ENCODE measurements around the gene DACT2. TPM values are rescaled to one million over a fixed set of nuclear protein-coding genes. Genes with fewer than 3 reads are reported as not detected.

DACT2 gene
- total and polyA plus RNA-seq, 2 of the 8 experiments (the other 6 are each of a cell fraction or from before 2014, with no cell fraction given): 2.9 to 3.1 TPM

GRCh38 chr6:168333491-168333890 lies 13.9 kb upstream of the DACT2 start:
- Histone ChIP-seq H3K4me3 (ENCODE audit: extremely low read depth in 1 of 4, insufficient read depth in 2 of 4, low read depth in 3 of 4, low read length in 4 of 4) (no peak overlapping the region), H2BK12ac (ENCODE audit: low read depth, low read length) (no peak overlapping the region), H2AFZ (ENCODE audit: low read length) (no peak overlapping the region), H3K14ac (ENCODE audit: insufficient read length) (no peak overlapping the region), H2BK120ac (replicated peaks; ENCODE audit: low read depth, low read length) (no peak overlapping the region), H3K4ac (replicated peaks; ENCODE audit: insufficient read length, low read depth, low read length) (no peak overlapping the region), H3K79me1 (ENCODE audit: low read depth, low read length) (no peaks in the 10 kb centered on the region), H3K23ac (ENCODE audit: insufficient read length) (no peak overlapping the region), H4K91ac (replicated peaks; ENCODE audit: insufficient read length, low read length) (no peak overlapping the region), H3K27ac (ENCODE audit: low read depth, low read length) (no peak overlapping the region), H2AK5ac (ENCODE audit: low read depth, low read length) (no peak overlapping the region), H3K4me2 (ENCODE audit: insufficient read depth in 1 of 2, low read depth in 2 of 2, low read length in 2 of 2) (no peak overlapping the region), H3K79me2 (ENCODE audit: control insufficient read depth in 1 of 2, insufficient read depth in 2 of 2, low read length in 2 of 2) (no peaks in the 10 kb centered on the region), H4K8ac (ENCODE audit: extremely low read depth, insufficient read depth, low read length) (no peak overlapping the region; the same call in 1 of the 2 replicates), H2BK20ac (ENCODE audit: low read length) (no peak overlapping the region), H2BK15ac (ENCODE audit: low read length) (no peak overlapping the region), H3K18ac (ENCODE audit: extremely low read depth, low read length) (no peak overlapping the region), H4K5ac (ENCODE audit: insufficient read length, low read depth, low read length) (no peak overlapping the region), H3K9me3 (ENCODE audit: insufficient read depth in 2 of 2, low read depth in 1 of 2, low read length in 1 of 2) (no peaks in the 10 kb centered on the region), H3K56ac (replicated peaks; ENCODE audit: insufficient read length, low read depth, low read length) (no peak overlapping the region), H3K23me2 (ENCODE audit: low read depth, low read length) (no peaks in the 10 kb centered on the region), H3K9ac (replicated peaks in 1 of 4; ENCODE audit: extremely low read depth in 1 of 4, low read depth in 3 of 4, low read length in 3 of 4) (no peak overlapping the region), H3K36me3 (ENCODE audit: control insufficient read depth in 2 of 4, insufficient read depth in 4 of 4, low read length in 3 of 4) (no peaks in the 10 kb centered on the region), H3K27me3 (replicated peaks in 1 of 4; ENCODE audit: control insufficient read depth in 3 of 4, extremely low read depth in 1 of 4, insufficient read depth in 3 of 4, low read length in 3 of 4) (no peaks in the 10 kb centered on the region), H3K4me1 (replicated peaks in 1 of 4; ENCODE audit: control insufficient read depth in 3 of 4, insufficient read depth in 4 of 4, low read length in 3 of 4) (peaks cover 0 to 12% (median 5%) of the 10 kb centered on the region in 4 experiments; a peak in 5 of 7 replicates), H2BK5ac (ENCODE audit: low read depth, low read length) (no peak overlapping the region), H4K20me1 (replicated peaks in 1 of 2; ENCODE audit: control insufficient read depth in 1 of 2, insufficient read depth in 2 of 2, low read length in 2 of 2) (no peaks in the 10 kb centered on the region)
- DNase-seq (ENCODE audit: low read depth in 1 of 2, low spot score in 2 of 2) (no peak), FAIRE-seq (no peak)
- WGBS, 2 experiments (ENCODE audit: extremely low coverage in 1 of 2, insufficient coverage in 1 of 2, insufficient read length in 1 of 2, insufficient replicate concordance in 2 of 2, low coverage in 1 of 2, low lambda C conversion rate in 2 of 2, missing lambda C conversion rate in 1 of 2): 79% methylated on average over 9 of the region's 9 CpGs; no CpG with 5 or more reads in 1 of the 2 experiments
- ChIA-PET CTCF (ENCODE audit: partially characterized antibody) (interaction anchor here (0.8 to 2.5 kb wide), 20 partner anchors 9 to 208 kb away, joined by 3 to 23 read pairs (median 4); partner anchors contain the start of gene DACT2), POLR2A (ENCODE audit: partially characterized antibody) (interaction anchor here (0.8 kb wide), 1 partner anchor 14 kb away, joined by 3 read pairs; no protein-coding TSS in a partner anchor)
- no peak for TF ChIP-seq EGR1 (IDR thresholded peaks at IDR 0.05; ENCODE audit: borderline replicate concordance, low read depth, low read length)
